ENCODE data around the gene HOXC11.

Gene HOXC11

GRCh38 chr12:53956914-53957536 lies 15.9 kb upstream of the HOXC11 start:
- DNase-seq: no peak

- DNase-seq: no peak
These were observed 14.8 kb upstream of the HOXC11 start for GRCh38 chr12:53958128-53958527.

- DNase-seq: no peak
These were observed 13.6 kb upstream of the HOXC11 start for GRCh38 chr12:53959314-53959713.

GRCh38 chr12:53960187-53961024 lies 12.5 kb upstream of the HOXC11 start:
- no peak for DNase-seq

- no peak for DNase-seq
These were observed 11.7 kb upstream of the HOXC11 start for GRCh38 chr12:53961025-53961761.

GRCh38 chr12:53963005-53963404 lies 9.9 kb upstream of the HOXC11 start:
- DNase-seq: no peak

GRCh38 chr12:53963434-53964314 lies 9.3 kb upstream of the HOXC11 start:
- no peak for DNase-seq

- DNase-seq: no peak
These were observed 8.6 kb upstream of the HOXC11 start for GRCh38 chr12:53964315-53964713.

- no peak for DNase-seq
These were observed 7.4 kb upstream of the HOXC11 start for GRCh38 chr12:53965281-53966084.

GRCh38 chr12:53966085-53966384 lies 6.9 kb upstream of the HOXC11 start:
- no peak for DNase-seq

- no peak for DNase-seq
These were observed 6.4 kb upstream of the HOXC11 start for GRCh38 chr12:53966385-53967133.

GRCh38 chr12:53967421-53967925 lies 5.5 kb upstream of the HOXC11 start:
- no peak for DNase-seq

GRCh38 chr12:53968214-53969127 lies 4.5 kb upstream of the HOXC11 start:
- DNase-seq: no peak

- no peak for DNase-seq
These were observed 3.2 kb upstream of the HOXC11 start for GRCh38 chr12:53969588-53970259.

GRCh38 chr12:53970451-53970850 lies 2.5 kb upstream of the HOXC11 start:
- DNase-seq: no peak

- DNase-seq: no peak
These were observed 1.8 kb upstream of the HOXC11 start for GRCh38 chr12:53971129-53971528.

GRCh38 chr12:53971686-53972085 lies 1.2 kb upstream of the HOXC11 start:
- no peak for DNase-seq

- no peak for DNase-seq
These were observed 699 bp upstream of the HOXC11 start for GRCh38 chr12:53972152-53972702.

Measured in amygdala (tissue), 56 donors.